Rectal smooth muscle tissue (tissue), 1 donor: ENCODE measurements around the gene FDX2.

Source experiments
- H3K27ac ChIP-seq: one replicate; pipeline ENCODE4 v1.7.0; 2013; ENCODE audit warnings: low read depth, low read length, inconsistent platforms
- H3K27me3 ChIP-seq: one replicate; pipeline ENCODE4 v1.7.0; 2013; ENCODE audit warnings: low read length; ENCODE audit not compliant: control insufficient read depth, insufficient read depth
- H3K36me3 ChIP-seq: one replicate; pipeline ENCODE4 v1.7.0; 2013; ENCODE audit warnings: low read length; ENCODE audit not compliant: control insufficient read depth, insufficient read depth
- H3K4me1 ChIP-seq: one replicate; pipeline ENCODE4 v1.7.0; 2013; ENCODE audit warnings: low read length; ENCODE audit not compliant: control insufficient read depth, insufficient read depth
- H3K4me3 ChIP-seq: one replicate; pipeline ENCODE4 v1.7.0; 2013; ENCODE audit warnings: low read length
- H3K9ac ChIP-seq: one replicate; pipeline ENCODE4 v1.7.0; 2013; ENCODE audit warnings: low read length

FDX2 gene

DNA sequence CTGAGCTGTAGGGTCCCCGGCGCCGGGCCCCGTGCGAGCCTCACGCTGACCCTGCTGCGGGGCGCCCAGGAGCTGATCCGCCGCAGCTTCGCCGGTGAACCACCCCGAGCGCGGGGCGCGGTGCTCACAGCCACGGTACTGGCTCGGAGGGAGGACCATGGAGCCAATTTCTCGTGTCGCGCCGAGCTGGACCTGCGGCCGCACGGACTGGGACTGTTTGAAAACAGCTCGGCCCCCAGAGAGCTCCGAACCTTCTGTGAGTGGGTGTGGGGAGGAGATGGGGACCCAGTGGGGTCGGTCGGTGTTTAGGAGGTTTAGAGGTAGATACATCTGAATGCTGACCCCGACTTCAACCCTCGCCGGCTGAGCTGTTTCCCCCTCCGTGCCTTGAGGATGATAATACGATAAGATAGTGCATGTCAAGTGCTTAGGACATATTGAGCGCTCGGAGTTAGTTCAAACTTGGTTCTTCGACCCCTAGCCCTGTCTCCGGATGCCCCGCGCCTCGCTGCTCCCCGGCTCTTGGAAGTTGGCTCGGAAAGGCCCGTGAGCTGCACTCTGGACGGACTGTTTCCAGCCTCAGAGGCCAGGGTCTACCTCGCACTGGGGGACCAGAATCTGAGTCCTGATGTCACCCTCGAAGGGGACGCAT, 24.1 kb downstream of the FDX2 start:
- Histone ChIP-seq H3K27me3 (peaks cover 73% of the 10 kb centered on the region), H3K4me3 (peak overlapping the region; percentile 56), H3K4me1 (peaks cover 13% of the 10 kb centered on the region), H3K36me3 (no peaks in the 10 kb centered on the region), H3K9ac (no peak overlapping the region), H3K27ac (no peak overlapping the region)

DNA sequence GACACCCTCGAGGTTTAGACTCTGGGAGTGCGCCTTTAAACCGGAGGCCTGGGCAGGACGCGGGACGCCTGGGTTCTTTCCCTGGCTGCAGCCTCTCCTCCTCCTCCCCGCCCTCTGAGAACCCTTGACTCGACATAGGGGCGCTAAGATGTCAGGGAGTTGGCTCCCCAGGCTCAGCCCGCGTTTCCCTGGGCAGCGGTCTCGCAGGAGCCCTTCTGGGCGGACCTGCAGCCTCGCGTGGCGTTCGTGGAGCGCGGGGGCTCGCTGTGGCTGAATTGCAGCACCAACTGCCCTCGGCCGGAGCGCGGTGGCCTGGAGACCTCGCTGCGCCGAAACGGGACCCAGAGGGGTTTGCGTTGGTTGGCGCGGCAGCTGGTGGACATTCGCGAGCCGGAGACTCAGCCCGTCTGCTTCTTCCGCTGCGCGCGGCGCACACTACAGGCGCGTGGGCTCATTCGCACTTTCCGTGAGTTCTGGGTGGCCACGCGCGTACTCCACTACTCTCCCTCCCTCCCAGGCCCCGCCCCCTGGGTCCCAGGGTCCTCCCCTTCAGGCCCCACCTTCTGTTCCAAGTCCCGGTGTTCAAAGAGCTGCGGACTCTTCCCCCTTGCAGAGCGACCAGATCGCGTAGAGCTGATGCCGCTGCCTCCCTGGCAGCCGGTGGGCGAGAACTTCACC, 24.8 kb downstream of the FDX2 start:
- Histone ChIP-seq H3K27ac (no peak overlapping the region), H3K9ac (no peak overlapping the region), H3K36me3 (no peaks in the 10 kb centered on the region), H3K27me3 (peaks cover 68% of the 10 kb centered on the region), H3K4me1 (peaks cover 13% of the 10 kb centered on the region), H3K4me3 (peak overlapping the region; percentile 56)

DNA sequence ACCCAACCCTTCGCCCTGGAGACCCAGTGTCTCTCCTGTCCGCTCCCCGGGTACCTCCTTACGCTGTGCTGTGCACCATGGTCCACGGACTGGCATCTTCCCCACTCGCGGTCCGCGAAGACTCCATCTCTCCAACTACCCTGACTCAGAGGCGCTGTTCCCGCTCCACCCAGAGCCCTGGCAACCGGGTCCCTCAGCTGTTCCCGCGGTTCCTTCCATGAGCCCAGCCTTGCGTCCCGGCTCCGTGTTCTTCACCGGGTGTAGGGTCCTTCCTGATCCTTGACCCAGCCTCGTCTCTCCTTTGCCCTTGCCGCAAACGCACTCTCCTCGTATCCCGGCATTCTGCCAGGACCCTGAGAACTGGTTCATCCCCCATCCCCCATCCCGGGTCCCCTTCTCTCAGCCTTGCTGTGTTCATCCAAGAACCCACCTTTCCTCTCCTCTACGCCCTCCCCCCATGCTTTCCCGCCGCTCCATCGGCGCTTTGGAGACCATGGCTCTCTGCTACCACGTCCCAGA, 25.4 kb downstream of the FDX2 start:
- Histone ChIP-seq H3K4me1 (peaks cover 13% of the 10 kb centered on the region), H3K4me3 (peak overlapping the region; percentile 56), H3K27ac (no peak overlapping the region), H3K9ac (no peak overlapping the region), H3K27me3 (peaks cover 65% of the 10 kb centered on the region), H3K36me3 (no peaks in the 10 kb centered on the region)

DNA sequence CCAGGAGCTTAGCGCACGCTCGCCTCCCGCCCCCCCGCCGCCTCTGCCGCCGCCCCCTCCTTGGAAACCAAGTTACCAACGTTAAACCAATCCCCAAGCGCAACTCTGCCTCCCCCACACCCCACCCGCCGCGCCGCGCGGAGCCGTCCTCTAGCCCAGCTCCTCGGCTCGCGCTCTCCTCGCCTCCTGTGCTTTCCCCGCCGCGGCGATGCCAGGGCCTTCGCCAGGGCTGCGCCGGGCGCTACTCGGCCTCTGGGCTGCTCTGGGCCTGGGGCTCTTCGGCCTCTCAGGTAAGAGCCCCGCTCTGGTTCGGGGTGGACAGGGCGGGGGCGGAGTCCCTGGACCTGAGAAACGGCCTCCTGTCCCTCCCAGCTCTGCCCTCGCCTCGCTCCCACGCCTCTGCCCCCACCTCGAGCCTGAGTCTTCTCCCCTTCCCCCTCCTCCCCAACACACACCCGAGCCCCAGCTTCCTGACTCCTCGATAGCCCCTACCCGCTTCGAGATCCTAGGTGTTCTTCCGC, 25.9 kb downstream of the FDX2 start, which contains the start of gene ICAM5:
TSS of gene ICAM5 (plus strand) at position 117 of the 521 bp plus-strand sequence. CDS start at position 209, 92 bp downstream.
- H3K4me1 ChIP-seq: peaks cover 13% of the 10 kb centered on the region

DNA sequence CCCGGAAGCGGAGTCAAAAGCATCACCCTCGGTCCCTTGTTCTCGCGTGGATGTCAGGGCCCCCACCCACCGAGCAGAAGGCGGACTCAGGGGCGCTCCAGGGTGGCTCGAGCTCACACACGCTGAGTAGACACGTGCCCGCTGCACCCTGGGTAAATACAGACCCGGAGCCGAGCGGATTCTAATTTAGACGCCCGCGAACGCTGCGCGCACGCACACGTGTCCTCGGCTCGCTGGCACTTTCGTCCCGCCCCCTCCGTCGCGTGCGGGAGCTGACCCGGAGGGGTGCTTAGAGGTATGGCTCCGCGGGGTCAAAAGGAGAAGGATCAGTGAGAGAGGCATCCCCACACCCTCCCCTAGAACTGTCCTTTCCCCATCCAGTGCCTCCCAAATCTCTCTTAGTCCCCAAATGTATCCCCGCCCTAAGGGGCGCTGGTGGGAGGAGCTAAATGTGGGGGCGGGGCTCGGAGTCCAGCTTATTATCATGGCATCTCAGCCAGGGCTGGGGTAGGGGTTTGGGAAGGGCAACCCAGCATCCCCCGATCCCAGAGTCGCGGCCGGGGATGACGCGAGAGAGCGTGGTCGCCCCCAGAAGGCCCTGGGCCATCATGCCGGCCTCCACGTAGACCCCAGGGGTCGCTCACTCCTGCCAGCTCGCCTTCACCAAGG, 26.5 kb downstream of the FDX2 start:
- H3K4me1 ChIP-seq: peaks cover 13% of the 10 kb centered on the region
- no peak overlapping the region for H3K27ac ChIP-seq
- peaks cover 3% of the 10 kb centered on the region for H3K36me3 ChIP-seq
- H3K9ac ChIP-seq: no peak overlapping the region
- H3K27me3 ChIP-seq: peaks cover 57% of the 10 kb centered on the region
- peak overlapping the region; percentile 62 for H3K4me3 ChIP-seq

More for the DNA sequence above, 25.9 kb downstream of the FDX2 start, which contains the start of gene ICAM5:
- Histone ChIP-seq H3K4me3 (peak within 1 kb of the TSS; percentile 62), H3K27ac (no peak within 1 kb of the TSS), H3K36me3 (peaks cover 3% of the 10 kb centered on the region), H3K27me3 (peaks cover 62% of the 10 kb centered on the region), H3K9ac (no peak within 1 kb of the TSS)

DNA sequence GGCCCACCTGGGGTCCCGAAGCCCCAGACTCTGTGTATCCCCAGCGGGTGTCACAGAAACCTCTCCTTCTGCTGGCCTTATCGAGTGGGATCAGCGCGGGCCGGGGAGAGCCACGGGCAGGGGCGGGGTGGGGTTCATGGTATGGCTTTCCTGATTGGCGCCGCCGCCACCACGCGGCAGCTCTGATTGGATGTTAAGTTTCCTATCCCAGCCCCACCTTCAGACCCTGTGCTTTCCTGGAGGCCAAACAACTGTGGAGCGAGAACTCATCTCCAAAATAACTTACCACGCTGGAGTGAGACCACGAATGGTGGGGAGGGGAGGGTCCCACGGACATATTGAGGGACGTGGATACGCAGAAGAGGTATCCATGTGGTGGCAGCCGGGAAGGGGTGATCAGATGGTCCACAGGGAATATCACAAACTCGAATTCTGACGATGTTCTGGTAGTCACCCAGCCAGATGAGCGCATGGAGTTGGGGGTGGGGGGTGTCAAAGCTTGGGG, 27.1 kb downstream of the FDX2 start:
- H3K4me3 ChIP-seq: peak overlapping the region; percentile 62
- peaks cover 53% of the 10 kb centered on the region for H3K27me3 ChIP-seq
- H3K4me1 ChIP-seq: peaks cover 13% of the 10 kb centered on the region
- no peak overlapping the region for H3K9ac ChIP-seq
- H3K36me3 ChIP-seq: peaks cover 3% of the 10 kb centered on the region
- H3K27ac ChIP-seq: no peak overlapping the region

DNA sequence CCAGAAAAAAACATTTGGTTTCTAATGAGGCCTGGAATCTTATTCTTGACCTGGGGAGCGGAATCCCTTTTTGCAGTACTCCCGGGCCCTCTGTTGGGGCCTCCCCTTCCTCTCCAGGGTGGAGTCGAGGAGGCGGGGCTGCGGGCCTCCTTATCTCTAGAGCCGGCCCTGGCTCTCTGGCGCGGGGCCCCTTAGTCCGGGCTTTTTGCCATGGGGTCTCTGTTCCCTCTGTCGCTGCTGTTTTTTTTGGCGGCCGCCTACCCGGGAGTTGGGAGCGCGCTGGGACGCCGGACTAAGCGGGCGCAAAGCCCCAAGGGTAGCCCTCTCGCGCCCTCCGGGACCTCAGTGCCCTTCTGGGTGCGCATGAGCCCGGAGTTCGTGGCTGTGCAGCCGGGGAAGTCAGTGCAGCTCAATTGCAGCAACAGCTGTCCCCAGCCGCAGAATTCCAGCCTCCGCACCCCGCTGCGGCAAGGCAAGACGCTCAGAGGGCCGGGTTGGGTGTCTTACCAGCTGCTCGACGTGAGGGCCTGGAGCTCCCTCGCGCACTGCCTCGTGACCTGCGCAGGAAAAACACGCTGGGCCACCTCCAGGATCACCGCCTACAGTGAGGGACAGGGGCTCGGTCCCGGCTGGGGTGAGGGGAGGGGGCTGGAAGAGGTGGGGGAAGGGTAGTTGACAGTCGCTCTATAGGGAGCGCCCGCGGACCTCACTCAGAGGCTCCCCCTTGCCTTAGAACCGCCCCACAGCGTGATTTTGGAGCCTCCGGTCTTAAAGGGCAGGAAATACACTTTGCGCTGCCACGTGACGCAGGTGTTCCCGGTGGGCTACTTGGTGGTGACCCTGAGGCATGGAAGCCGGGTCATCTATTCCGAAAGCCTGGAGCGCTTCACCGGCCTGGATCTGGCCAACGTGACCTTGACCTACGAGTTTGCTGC, 28.7 kb downstream of the FDX2 start, which contains the start of gene ICAM4:
TSS of gene ICAM4 (plus strand) at position 153 of the 935 bp plus-strand sequence. CDS start at position 211, 58 bp downstream.
- Histone ChIP-seq H3K36me3 (peaks cover 3% of the 10 kb centered on the region), H3K9ac (no peak within 1 kb of the TSS), H3K27me3 (peaks cover 37% of the 10 kb centered on the region), H3K27ac (no peak within 1 kb of the TSS), H3K4me3 (peak within 1 kb of the TSS; percentile 14), H3K4me1 (peaks cover 13% of the 10 kb centered on the region)

DNA sequence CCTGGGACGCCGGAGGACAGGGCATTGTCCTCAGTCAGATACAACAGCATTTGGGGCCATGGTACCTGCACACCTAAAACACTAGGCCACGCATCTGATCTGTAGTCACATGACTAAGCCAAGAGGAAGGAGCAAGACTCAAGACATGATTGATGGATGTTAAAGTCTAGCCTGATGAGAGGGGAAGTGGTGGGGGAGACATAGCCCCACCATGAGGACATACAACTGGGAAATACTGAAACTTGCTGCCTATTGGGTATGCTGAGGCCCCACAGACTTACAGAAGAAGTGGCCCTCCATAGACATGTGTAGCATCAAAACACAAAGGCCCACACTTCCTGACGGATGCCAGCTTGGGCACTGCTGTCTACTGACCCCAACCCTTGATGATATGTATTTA, 30.4 kb downstream of the FDX2 start:
- Histone ChIP-seq H3K4me1 (peaks cover 2% of the 10 kb centered on the region), H3K27ac (no peak overlapping the region), H3K9ac (no peak overlapping the region), H3K4me3 (no peak overlapping the region), H3K27me3 (peaks cover 21% of the 10 kb centered on the region), H3K36me3 (peaks cover 3% of the 10 kb centered on the region)

DNA sequence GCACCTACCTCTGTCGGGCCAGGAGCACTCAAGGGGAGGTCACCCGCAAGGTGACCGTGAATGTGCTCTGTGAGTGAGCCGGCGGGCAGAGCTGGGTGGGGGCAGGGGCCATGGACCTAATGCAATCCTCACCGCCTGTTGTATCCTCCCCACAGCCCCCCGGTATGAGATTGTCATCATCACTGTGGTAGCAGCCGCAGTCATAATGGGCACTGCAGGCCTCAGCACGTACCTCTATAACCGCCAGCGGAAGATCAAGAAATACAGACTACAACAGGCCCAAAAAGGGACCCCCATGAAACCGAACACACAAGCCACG, 30.9 kb downstream of the FDX2 start:
- Histone ChIP-seq H3K36me3 (peaks cover 3% of the 10 kb centered on the region), H3K27me3 (peaks cover 18% of the 10 kb centered on the region), H3K4me1 (peaks cover 2% of the 10 kb centered on the region), H3K4me3 (no peak overlapping the region), H3K9ac (no peak overlapping the region), H3K27ac (no peak overlapping the region)

DNA sequence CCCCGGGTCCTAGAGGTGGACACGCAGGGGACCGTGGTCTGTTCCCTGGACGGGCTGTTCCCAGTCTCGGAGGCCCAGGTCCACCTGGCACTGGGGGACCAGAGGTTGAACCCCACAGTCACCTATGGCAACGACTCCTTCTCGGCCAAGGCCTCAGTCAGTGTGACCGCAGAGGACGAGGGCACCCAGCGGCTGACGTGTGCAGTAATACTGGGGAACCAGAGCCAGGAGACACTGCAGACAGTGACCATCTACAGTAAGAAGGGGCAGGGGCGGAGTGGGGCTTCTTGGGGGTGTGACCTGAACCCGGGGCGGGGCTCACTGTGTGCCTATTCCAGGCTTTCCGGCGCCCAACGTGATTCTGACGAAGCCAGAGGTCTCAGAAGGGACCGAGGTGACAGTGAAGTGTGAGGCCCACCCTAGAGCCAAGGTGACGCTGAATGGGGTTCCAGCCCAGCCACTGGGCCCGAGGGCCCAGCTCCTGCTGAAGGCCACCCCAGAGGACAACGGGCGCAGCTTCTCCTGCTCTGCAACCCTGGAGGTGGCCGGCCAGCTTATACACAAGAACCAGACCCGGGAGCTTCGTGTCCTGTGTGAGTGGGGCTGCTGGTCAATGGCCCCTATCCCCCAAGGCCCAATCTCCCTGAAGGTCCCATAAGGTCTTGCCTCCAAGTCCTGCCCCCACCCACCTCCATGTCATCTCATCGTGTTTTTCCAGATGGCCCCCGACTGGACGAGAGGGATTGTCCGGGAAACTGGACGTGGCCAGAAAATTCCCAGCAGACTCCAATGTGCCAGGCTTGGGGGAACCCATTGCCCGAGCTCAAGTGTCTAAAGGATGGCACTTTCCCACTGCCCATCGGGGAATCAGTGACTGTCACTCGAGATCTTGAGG, 31.5 kb downstream of the FDX2 start:
- Histone ChIP-seq H3K27ac (no peak overlapping the region), H3K36me3 (peaks cover 3% of the 10 kb centered on the region), H3K4me1 (peaks cover 2% of the 10 kb centered on the region), H3K9ac (no peak overlapping the region), H3K4me3 (no peak overlapping the region), H3K27me3 (peaks cover 17% of the 10 kb centered on the region)
